ENCODE measurements around the gene B3GAT3.

GRCh38 chr11:62621027-62621566, 689 bp downstream of the B3GAT3 start:
- TF ChIP-seq CTCF (IDR thresholded peaks at IDR 0.05) (no peak), POLR2A (IDR thresholded peaks at IDR 0.05) (no peak)

Measured in prostate gland (tissue), 2 donors.